ENCODE results near the gene CEBPE. TPM values are rescaled to one million over a fixed set of nuclear protein-coding genes. Genes with fewer than 3 reads are reported as not detected.

The CEBPE gene
- polyA plus RNA-seq, 1 donor from 2014 or later = not detected

DNA sequence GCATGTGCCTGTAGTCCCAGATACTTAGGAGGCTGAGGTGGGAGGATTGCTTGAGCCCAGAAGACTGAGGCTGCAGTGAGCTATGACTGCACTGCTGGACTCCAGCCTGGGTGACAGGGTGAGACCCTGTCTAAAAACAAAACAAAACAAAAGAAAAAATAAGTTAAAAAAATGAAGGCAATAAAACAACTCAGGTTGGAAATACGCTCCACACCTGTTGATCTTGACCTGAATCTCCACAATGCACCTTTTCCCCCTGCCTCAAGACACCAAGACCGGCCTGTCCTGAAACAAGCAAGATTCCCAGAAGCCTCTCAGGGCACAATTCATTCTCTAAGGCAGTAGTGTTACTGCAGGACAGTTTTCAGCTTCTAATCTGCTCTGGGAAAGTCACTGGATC, 20.8 kb upstream of the CEBPE start:
- Histone ChIP-seq H3K4me3 (ENCODE audit: low read length) (no peak overlapping the region), H3K9me2 (ENCODE audit: insufficient read depth, low read length) (no peaks in the 10 kb centered on the region), H3K36me3 (ENCODE audit: insufficient read depth, low read length) (no peaks in the 10 kb centered on the region), H3K79me2 (replicated peaks; ENCODE audit: insufficient read depth, low read length) (no peaks in the 10 kb centered on the region), H3K9ac (ENCODE audit: low read length) (no peak overlapping the region), H3F3A (ENCODE audit: insufficient read depth, low read length, poor library complexity, severe bottlenecking) (no peaks in the 10 kb centered on the region), H2AFZ (ENCODE audit: low read depth, low read length) (no peak overlapping the region), H3K4me2 (ENCODE audit: low read length) (no peak overlapping the region), H3K9me3 (ENCODE audit: low read length) (no peaks in the 10 kb centered on the region), H3K27me3 (ENCODE audit: insufficient read depth, low read depth, low read length) (no peaks in the 10 kb centered on the region), H4K20me1 (ENCODE audit: insufficient read depth) (no peaks in the 10 kb centered on the region), H3K27ac (ENCODE audit: low read length) (no peak overlapping the region)
- TF ChIP-seq, protein P1, sequence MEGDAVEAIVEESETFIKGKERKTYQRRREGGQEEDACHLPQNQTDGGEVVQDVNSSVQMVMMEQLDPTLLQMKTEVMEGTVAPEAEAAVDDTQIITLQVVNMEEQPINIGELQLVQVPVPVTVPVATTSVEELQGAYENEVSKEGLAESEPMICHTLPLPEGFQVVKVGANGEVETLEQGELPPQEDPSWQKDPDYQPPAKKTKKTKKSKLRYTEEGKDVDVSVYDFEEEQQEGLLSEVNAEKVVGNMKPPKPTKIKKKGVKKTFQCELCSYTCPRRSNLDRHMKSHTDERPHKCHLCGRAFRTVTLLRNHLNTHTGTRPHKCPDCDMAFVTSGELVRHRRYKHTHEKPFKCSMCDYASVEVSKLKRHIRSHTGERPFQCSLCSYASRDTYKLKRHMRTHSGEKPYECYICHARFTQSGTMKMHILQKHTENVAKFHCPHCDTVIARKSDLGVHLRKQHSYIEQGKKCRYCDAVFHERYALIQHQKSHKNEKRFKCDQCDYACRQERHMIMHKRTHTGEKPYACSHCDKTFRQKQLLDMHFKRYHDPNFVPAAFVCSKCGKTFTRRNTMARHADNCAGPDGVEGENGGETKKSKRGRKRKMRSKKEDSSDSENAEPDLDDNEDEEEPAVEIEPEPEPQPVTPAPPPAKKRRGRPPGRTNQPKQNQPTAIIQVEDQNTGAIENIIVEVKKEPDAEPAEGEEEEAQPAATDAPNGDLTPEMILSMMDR (IDR thresholded peaks at IDR 0.05; ENCODE audit: poor library complexity, severe bottlenecking) = no peak
- TF ChIP-seq POLR2AphosphoS5 (IDR thresholded peaks at IDR 0.05) (no peak), EP300 (conservative IDR thresholded peaks at IDR 0.05; ENCODE audit: poor library complexity, severe bottlenecking) (no peak), SMC3 (conservative IDR thresholded peaks at IDR 0.05; ENCODE audit: poor library complexity) (no peak), EZH2 (IDR thresholded peaks at IDR 0.05; ENCODE audit: borderline replicate concordance, insufficient read depth, low read length, poor library complexity, severe bottlenecking) (no peak), RAD21 (conservative IDR thresholded peaks at IDR 0.05) (no peak), TAF1 (IDR thresholded peaks at IDR 0.05; ENCODE audit: low read depth) (no peak), MXI1 (conservative IDR thresholded peaks at IDR 0.05; ENCODE audit: poor library complexity, severe bottlenecking) (no peak)
- TF ChIP-seq, protein P2, sequence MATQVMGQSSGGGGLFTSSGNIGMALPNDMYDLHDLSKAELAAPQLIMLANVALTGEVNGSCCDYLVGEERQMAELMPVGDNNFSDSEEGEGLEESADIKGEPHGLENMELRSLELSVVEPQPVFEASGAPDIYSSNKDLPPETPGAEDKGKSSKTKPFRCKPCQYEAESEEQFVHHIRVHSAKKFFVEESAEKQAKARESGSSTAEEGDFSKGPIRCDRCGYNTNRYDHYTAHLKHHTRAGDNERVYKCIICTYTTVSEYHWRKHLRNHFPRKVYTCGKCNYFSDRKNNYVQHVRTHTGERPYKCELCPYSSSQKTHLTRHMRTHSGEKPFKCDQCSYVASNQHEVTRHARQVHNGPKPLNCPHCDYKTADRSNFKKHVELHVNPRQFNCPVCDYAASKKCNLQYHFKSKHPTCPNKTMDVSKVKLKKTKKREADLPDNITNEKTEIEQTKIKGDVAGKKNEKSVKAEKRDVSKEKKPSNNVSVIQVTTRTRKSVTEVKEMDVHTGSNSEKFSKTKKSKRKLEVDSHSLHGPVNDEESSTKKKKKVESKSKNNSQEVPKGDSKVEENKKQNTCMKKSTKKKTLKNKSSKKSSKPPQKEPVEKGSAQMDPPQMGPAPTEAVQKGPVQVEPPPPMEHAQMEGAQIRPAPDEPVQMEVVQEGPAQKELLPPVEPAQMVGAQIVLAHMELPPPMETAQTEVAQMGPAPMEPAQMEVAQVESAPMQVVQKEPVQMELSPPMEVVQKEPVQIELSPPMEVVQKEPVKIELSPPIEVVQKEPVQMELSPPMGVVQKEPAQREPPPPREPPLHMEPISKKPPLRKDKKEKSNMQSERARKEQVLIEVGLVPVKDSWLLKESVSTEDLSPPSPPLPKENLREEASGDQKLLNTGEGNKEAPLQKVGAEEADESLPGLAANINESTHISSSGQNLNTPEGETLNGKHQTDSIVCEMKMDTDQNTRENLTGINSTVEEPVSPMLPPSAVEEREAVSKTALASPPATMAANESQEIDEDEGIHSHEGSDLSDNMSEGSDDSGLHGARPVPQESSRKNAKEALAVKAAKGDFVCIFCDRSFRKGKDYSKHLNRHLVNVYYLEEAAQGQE (IDR thresholded peaks at IDR 0.05; ENCODE audit: borderline replicate concordance) = no peak

DNA sequence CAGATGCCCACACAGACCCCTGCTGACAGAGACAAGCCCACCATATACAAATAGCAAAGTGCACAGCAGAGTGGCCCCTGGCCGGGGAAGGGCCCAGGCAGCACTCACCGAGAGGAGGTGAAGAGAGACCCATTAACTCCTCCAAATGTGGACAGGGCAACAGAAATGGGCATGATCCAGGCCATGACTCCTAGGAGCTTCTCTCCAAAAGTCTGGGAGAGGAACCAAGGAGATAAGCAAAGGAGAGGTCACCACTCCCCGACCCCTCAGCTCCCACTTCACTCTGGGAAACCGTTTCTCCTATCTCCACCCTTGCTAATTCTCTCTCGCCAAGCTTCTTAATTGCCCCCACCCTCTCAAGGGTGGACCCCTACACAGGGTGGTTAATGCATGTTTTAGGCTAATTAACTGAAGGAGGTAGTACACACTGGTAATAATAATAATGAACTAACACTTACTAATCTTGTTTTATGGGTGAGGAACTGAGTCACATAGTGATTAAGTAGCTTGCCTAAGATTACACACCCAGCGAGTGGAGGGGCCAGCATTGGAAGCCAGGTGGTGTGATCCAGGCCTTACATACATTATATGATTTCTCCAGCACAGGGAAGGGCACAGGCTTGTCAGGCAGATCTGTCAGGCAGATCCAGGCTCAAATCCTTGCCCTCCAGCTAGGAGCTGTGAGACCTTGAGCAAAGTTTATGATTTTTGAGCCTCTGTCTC, 18.9 kb upstream of the CEBPE start:
- H3K27ac ChIP-seq (ENCODE audit: low read length) = no peak overlapping the region
- H3K9ac ChIP-seq (ENCODE audit: low read length) = no peak overlapping the region
- TF ChIP-seq TAF1 (IDR thresholded peaks at IDR 0.05; ENCODE audit: low read depth) = no peak
- no peak for TF ChIP-seq SMC3 (conservative IDR thresholded peaks at IDR 0.05; ENCODE audit: poor library complexity)
- TF ChIP-seq, protein P2 (IDR thresholded peaks at IDR 0.05; ENCODE audit: borderline replicate concordance) = no peak
- TF ChIP-seq MXI1 (conservative IDR thresholded peaks at IDR 0.05; ENCODE audit: poor library complexity, severe bottlenecking) = no peak
- no peak overlapping the region for H3K4me3 ChIP-seq (ENCODE audit: low read length)
- H3K4me2 ChIP-seq (ENCODE audit: low read length) = no peak overlapping the region
- no peak overlapping the region for H2AFZ ChIP-seq (ENCODE audit: low read depth, low read length)
- H3F3A ChIP-seq (ENCODE audit: insufficient read depth, low read length, poor library complexity, severe bottlenecking) = no peaks in the 10 kb centered on the region
- no peaks in the 10 kb centered on the region for H3K9me3 ChIP-seq (ENCODE audit: low read length)
- H3K27me3 ChIP-seq (ENCODE audit: insufficient read depth, low read depth, low read length) = no peaks in the 10 kb centered on the region
- no peaks in the 10 kb centered on the region for H3K9me2 ChIP-seq (ENCODE audit: insufficient read depth, low read length)
- no peaks in the 10 kb centered on the region for H4K20me1 ChIP-seq (ENCODE audit: insufficient read depth)
- no peaks in the 10 kb centered on the region for H3K79me2 ChIP-seq (replicated peaks; ENCODE audit: insufficient read depth, low read length)
- no peaks in the 10 kb centered on the region for H3K36me3 ChIP-seq (ENCODE audit: insufficient read depth, low read length)
